ENCODE data around the gene BBS1.

The BBS1 gene

GRCh38 chr11:66478729-66479393 lies 31.6 kb upstream of the BBS1 start:
- peak; percentile 77 for TF ChIP-seq CTCF (IDR thresholded peaks at IDR 0.05; ENCODE audit: low read length, missing control alignments)
- peak; percentile 19 for DNase-seq (ENCODE audit: low read depth)
- peak overlapping the region; percentile 91 for H3K4me3 ChIP-seq (replicated peaks; ENCODE audit: low read depth, low read length)

- peak; percentile 37 for DNase-seq (ENCODE audit: low read depth)
- H3K4me3 ChIP-seq (replicated peaks; ENCODE audit: low read depth, low read length) = peak overlapping the region; percentile 91
- no peak for TF ChIP-seq CTCF (IDR thresholded peaks at IDR 0.05; ENCODE audit: low read length, missing control alignments)
These were observed 30.9 kb upstream of the BBS1 start for GRCh38 chr11:66479394-66480116.

DNA sequence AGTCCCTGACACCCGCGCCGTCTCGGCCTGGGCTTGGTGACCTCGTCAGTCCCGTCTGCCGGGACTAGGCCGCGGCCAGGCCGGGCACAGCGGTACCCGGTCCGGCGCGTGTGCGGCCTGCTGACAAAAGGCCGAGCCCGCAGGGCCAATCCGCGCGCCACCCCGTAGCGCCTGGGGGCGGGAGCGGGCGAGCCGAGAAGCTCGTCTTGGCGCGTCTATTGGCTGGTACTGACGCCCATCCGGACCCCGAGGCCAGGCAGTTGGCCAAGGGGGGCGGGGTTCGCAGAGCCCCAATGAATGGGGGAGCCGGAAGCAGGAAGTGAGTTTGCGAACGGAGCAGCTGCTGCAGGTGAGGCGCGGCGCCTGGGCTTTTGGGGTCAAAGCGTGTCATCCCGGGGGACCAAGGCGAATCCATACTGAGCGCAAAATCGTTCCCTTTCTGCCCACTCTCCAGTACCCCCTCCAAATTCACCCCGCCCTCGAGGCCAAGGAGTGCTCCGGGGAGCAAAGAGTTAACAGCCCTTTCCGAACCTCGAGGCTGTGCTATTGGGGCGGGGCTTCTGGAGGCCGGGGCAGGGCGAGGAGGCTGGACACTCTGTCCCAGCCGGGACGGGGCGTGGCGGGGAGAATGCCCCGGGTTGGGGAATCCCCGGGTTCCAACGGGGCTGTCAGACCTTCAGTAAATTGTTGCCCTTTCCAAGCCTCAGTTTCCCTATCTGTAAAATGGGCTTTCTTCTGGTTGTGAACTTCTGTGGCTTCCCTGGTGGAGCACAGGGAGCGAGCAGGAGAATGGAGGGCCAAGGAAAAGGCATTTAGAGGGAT lies 30.1 kb upstream of the BBS1 start, which contains the start of gene DPP3:
TSS of gene DPP3 (plus strand) at position 318 of the 822 bp plus-strand sequence. CDS start 1,767 bp downstream, outside the sequence.
- peak within 1 kb of the TSS; percentile 91 for H3K4me3 ChIP-seq (replicated peaks; ENCODE audit: low read depth, low read length)
- no peak for TF ChIP-seq CTCF (IDR thresholded peaks at IDR 0.05; ENCODE audit: low read length, missing control alignments)
- DNase-seq (ENCODE audit: low read depth) = peak; percentile 96

DNA sequence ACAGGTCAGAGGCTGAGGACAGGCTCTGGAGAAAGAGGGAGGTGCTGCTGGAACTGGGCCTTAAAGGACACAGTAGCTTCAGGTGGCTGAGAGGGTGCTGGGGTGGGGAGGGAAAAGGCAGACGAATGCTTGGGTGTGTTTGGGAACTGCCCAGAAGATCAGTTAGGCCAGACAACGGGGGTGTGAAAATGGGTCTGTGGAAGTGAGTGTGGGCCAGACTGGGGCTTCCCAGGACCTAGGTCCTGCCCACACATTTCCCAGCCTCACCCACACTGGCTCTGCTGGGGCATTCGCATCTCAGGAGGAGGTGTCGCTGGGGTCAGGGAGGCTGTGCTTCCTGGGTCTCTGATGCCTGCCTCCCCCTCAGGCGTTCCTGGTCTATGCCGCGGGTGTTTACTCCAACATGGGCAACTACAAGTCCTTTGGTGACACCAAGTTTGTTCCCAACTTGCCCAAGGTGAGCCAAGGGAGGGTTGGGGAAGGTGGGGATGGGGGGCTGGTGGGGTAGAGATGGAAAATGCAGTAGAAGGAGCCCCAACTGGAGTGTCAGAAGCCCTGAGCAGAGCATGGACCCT lies 25.5 kb upstream of the BBS1 start:
- no peak for DNase-seq (ENCODE audit: low read depth)
- no peak for TF ChIP-seq CTCF (IDR thresholded peaks at IDR 0.05; ENCODE audit: low read length, missing control alignments)
- H3K4me3 ChIP-seq (replicated peaks; ENCODE audit: low read depth, low read length) = no peak overlapping the region

GRCh38 chr11:66488957-66489356 lies 21.5 kb upstream of the BBS1 start:
- no peak for DNase-seq (ENCODE audit: low read depth)
- no peak for TF ChIP-seq CTCF (IDR thresholded peaks at IDR 0.05; ENCODE audit: low read length, missing control alignments)
- H3K4me3 ChIP-seq (replicated peaks; ENCODE audit: low read depth, low read length) = no peak overlapping the region

GRCh38 chr11:66489636-66490035 lies 20.8 kb upstream of the BBS1 start:
- no peak overlapping the region for H3K4me3 ChIP-seq (replicated peaks; ENCODE audit: low read depth, low read length)
- TF ChIP-seq CTCF (IDR thresholded peaks at IDR 0.05; ENCODE audit: low read length, missing control alignments) = no peak
- DNase-seq (ENCODE audit: low read depth) = no peak
